ENCODE data around the gene FAM222B.

FAM222B gene

GRCh38 chr17:28842282-28843012, at the start of gene FAM222B (continued):
- peak; percentile 98 for TF ChIP-seq PRDM10 (tag by site-specific recombination; IDR thresholded peaks at IDR 0.05)
- no peak for TF ChIP-seq ZNF626 (tag by site-specific recombination; IDR thresholded peaks at IDR 0.05)
- TF ChIP-seq ZFP41 (tag by site-specific recombination; IDR thresholded peaks at IDR 0.05; ENCODE audit: borderline replicate concordance) = no peak
- peak; percentile 40; the same call in 1 of the 2 replicates for TF ChIP-seq ZNF561 (tag by site-specific recombination; IDR thresholded peaks at IDR 0.05; ENCODE audit: borderline replicate concordance)
- peak; percentile 68 for TF ChIP-seq ZNF843 (tag by site-specific recombination; IDR thresholded peaks at IDR 0.05)
- peak; percentile 68; the same call in 1 of the 2 replicates for TF ChIP-seq ZXDB (tag by site-specific recombination; IDR thresholded peaks at IDR 0.05)
- TF ChIP-seq ZNF366 (tag by site-specific recombination; conservative IDR thresholded peaks at IDR 0.05) = peak; percentile 45
- peak; percentile 51; the same call in 1 of the 2 replicates for TF ChIP-seq WT1 (tag by site-specific recombination; IDR thresholded peaks at IDR 0.05)
- no peak for TF ChIP-seq AEBP2 (tag by site-specific recombination; IDR thresholded peaks at IDR 0.05; ENCODE audit: borderline replicate concordance)
- 0 out of 2 replicates have a peak, but pooled peaks have one; percentile 18 for TF ChIP-seq ZNF585B (tag by site-specific recombination; IDR thresholded peaks at IDR 0.05)
- no peak for TF ChIP-seq SALL2 (tag by site-specific recombination; IDR thresholded peaks at IDR 0.05; ENCODE audit: borderline replicate concordance)
- TF ChIP-seq ZNF19 (tag by site-specific recombination; IDR thresholded peaks at IDR 0.05; ENCODE audit: low read depth) = no peak
- TF ChIP-seq ZNF26 (tag by site-specific recombination; IDR thresholded peaks at IDR 0.05) = no peak
- TF ChIP-seq ZNF341 (tag by site-specific recombination; IDR thresholded peaks at IDR 0.05; ENCODE audit: low read depth) = peak; percentile 98
- TF ChIP-seq ZSCAN30 (tag by site-specific recombination; IDR thresholded peaks at IDR 0.05) = no peak
- TF ChIP-seq ZNF133 (tag by site-specific recombination; IDR thresholded peaks at IDR 0.05) = no peak
- no peak for TF ChIP-seq ZBTB49 (tag by site-specific recombination; IDR thresholded peaks at IDR 0.05; ENCODE audit: low read depth)
- TF ChIP-seq ZNF174 (tag by site-specific recombination; IDR thresholded peaks at IDR 0.05) = no peak
- TF ChIP-seq ZBTB21 (tag by site-specific recombination; IDR thresholded peaks at IDR 0.05) = peak; percentile 38
- TF ChIP-seq ZNF677 (tag by site-specific recombination; IDR thresholded peaks at IDR 0.05) = no peak
- 0 out of 2 replicates have a peak, but pooled peaks have one; percentile 63 for TF ChIP-seq ZNF280D (tag by site-specific recombination; IDR thresholded peaks at IDR 0.05)
- no peak for TF ChIP-seq ZNF404 (tag by site-specific recombination; IDR thresholded peaks at IDR 0.05)
- TF ChIP-seq GLI4 (tag by site-specific recombination; IDR thresholded peaks at IDR 0.05) = no peak; the same call in 1 of the 2 replicates
- no peak for TF ChIP-seq ZNF114 (tag by site-specific recombination; IDR thresholded peaks at IDR 0.05)
- no peak for TF ChIP-seq ZNF37A (tag by site-specific recombination; IDR thresholded peaks at IDR 0.05)
- TF ChIP-seq PRDM1 (tag by site-specific recombination; IDR thresholded peaks at IDR 0.05) = no peak
- 0 out of 2 replicates have a peak, but pooled peaks have one; percentile 86 for TF ChIP-seq ZNF785 (tag by site-specific recombination; IDR thresholded peaks at IDR 0.05)
- TF ChIP-seq MYNN (tag by site-specific recombination; IDR thresholded peaks at IDR 0.05; ENCODE audit: borderline replicate concordance) = no peak

Measured in HEK293 (cell line).